NCI-H748 (cell line): Measurements from ENCODE around the gene CREBBP.
A peak's percentile ranks its signal among the peaks of the same experiment; 100 is the strongest.

Experiments used
- DNase-seq: peaks from one replicate; lab custom pipeline; 2025; ENCODE audit not compliant: unreplicated experiment; lab: John Stamatoyannopoulos, UW

The CREBBP gene

DNA sequence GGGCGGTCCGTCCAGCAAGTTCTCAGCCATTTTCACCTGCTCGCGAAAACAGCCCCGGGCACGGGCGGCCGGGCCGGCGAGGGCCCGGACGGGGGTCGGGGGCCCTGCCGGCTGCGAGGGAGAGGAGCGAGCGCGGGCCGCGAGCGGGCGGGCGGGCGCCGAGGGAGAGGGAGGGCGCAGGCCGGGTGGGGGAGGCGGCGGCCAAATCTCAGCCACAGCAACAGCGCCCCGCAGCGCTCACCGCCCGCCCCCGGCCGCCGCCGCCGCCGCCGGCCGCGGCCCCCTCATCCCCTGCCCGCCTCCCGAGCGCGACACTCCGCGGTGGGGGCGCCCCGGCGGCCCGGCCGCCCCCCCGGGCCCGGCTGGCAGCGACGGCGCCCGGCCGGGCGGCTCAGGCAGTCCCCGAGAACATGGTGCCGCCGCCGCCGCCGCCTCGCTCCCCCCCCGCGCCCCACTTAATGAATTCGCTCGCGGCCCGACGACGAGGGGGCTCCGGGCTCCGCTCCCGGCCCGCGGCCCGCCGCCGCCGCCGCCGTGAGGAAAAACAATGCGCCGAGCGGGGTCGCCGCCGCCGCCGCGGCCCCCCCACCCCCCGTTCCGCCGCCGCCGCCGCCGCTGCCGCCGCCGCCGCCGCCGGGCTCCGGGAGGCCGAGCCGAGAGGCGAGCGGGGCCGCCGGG is 487 bp downstream of the CREBBP start:
- peak; percentile 47 for DNase-seq

DNA sequence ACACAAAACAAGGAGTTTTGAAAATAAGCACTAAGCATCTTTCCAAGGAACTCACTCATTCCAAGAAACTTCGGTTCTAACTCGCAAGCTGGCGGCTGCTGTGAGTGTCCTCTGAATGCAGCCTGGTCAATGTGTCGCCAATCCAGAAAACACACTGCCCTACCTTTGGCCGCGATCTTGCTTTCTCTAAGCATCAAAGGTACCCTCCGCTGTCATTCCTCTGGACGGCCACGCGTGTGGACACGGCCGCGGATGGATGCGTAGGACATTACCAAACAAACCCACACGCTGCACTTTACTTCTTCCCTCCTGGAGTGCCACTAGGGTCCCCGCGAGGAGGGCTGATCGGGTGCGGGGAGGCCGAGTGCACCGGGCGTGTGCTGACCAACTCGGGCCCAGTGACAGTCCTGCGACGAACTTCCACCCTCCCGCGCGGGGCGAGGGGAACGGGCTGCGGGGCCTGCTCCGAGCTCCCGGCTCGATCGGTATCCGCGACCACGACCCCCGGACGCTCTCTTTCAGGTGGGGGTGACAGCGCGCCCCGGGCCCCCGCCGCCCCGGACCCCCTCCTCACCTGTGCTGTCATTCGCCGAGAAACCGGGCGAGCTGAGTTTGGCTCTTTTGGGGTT is 1.1 kb downstream of the CREBBP start:
- DNase-seq = peak; percentile 9

DNA sequence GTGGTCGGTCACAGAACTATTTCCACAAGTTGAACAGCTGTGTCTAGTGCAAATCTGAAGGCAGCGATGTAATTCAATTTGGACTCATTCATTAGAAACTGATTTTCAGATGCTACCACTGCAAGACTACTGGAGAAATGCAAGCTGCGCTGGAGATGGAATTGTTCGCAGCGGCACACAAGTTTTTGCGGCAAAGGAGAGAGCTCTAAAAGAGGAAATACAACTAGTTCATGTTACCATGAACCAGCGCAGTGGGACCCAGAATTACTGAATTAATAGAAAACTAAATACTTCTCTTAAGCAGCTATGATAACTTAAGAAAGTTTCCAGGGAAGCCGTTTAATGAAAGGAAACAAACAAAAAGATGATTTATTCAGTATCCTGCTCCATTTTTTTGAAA is 1.9 kb downstream of the CREBBP start:
- no peak for DNase-seq

DNA sequence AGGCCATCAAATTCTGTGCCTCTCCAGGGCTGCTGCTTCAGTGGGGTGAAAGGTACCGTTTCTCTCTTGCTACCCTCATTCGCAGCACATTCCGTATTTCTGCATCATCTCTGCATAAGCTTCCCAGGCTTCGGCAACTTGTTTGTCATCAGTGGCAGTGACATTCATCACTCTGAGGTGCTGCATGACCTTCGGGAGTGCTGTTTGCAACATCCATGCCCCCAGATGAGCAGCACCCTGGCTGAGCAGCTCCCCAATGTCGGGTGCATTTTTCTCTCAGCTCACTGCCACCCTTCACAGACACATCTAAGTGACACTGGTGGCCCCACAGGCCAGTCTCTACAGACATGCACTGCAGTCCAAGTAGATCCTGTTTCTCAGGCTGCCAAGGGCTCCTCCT is 3.8 kb downstream of the CREBBP start:
- DNase-seq = no peak

DNA sequence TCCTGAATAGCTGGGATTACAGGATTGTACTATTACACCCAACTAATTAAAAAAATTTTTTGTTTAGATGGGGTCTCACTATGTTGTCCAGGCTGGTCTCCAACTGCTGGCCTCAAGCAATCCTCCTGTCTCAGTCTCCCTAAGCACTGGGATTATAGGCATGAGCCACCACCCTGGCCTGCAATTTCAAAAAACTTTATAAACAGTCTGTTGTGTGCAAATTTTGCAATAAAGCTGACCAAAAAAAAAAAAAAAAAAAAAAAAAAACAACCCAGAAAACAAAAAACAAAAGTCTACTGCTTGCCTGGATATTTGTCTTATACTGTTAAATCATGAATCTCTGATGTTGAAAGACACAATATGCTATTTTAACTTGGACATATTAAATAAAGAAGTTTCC is 4.4 kb downstream of the CREBBP start:
- DNase-seq = no peak

DNA sequence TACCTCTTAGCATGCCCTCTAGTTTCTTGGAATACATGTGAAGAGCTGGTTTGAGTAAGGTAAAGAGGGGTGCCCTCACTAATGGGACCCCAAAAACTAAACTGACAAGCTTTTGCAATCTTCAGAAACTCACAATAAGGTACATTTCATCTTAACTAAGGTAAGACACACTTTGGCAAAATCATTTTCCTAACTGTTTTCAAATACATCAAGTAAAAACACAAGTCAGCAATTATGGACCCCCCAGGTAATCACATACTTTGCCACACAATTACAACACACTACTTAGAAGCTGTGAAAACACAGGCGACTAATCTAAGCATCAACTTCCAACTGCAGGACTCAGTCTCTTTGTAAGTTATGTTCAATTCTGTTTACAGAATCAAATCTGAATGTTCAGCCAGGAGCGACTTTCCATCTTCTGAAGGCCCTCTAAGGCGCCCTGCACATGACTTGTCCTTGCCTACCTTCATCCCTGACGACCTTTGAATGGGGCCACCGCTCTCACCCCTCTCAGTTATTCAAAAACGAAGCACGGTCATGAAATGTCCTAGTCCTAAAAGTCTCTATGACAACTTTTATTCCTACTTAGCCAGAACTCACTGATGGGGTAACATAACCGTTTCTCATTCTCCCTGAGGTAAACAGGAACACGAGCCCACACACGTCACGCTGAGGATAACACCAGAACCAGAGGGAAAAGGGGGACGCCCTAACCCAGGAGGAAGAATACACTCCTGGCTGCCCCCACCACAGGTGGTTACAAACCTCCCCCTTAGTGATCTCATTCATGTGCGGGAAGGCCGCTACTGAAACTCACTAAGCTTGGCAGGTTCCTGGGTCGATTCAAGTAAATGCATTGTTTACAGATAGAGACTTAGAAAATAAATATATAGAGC is 5.5 kb downstream of the CREBBP start:
- no peak for DNase-seq

DNA sequence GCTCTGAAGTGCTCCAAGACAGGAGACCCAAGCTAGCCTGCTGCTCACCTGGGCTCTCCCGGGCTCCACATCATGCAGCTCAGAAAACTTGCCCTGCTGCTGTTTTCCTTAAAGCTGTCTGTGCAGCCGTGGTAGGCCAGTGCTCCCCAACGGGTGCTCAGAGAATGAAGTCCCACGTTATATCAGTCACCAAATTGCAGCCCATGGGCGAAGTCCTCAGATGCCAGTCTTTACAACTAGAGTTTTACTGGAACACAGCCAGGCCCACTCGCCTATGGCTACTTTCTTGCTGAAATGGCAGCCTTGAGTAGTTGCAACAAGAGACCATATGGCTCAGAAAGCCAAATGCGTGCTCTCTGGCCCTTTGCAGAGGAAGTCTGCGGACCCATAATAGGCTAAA is 6.3 kb downstream of the CREBBP start:
- no peak for DNase-seq

DNA sequence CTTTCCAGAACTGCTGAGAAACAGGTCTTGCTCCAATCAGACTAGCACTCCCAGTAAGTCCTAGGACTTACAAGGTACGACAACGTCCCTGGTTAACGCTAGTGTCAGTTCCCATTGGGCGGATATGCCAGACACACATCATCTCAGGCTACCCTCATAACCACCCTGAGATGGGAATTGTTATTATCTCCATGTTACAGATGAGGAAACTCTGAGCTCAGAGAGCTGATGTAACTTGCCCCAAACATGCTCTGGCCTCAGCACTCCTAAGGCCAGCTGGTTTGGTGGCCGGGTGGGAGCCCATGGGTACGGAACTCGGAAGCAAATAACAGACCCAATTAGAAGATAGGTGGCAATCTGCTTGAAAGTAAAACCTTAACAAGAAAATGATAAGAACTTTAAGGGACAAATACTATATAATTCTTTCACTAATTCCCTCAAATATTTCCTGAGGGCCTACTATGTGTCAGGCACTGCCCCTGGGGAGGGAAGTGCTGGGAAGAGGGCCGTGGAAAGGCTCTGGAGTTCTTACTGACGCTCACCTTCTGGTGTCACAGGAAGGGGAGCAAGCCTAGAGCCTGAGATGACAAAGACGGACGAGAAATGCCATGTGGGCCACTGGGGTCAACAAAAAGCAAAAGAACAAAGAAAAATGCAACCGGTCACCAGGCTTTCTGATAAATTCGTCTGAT is 6.9 kb downstream of the CREBBP start:
- DNase-seq = no peak

DNA sequence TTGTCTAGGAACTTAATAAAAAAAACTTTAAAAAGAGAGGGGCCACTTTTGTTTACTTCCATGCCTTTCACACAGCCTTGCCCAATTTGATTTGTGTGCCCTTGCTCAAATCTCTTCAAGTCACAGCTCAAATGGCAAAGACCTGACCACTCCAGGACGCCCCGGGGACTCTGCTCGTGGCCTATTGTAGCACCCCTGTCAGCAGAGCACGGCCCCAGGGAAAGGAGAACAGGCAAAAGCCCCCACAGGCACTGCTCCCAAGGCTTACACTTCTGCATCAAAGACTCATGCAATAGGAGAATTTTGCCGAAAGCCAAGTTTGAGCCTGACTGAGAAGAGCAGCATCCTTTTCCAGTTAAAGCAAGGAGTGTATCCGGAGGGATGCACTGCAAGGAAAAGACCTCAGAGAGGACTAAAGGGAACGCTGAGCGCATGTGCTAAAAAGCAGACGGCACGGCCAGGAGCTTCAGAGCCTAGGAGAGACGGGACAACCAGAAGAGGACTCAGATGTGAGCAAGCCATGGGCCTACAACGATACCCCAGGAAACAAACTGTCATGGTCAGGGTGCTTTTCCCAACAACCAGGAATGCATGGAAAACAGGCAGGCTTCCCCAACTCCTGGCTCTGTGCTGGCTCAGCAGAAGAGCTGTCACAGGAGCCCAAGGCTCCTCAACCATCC is 8.2 kb downstream of the CREBBP start:
- DNase-seq = no peak

DNA sequence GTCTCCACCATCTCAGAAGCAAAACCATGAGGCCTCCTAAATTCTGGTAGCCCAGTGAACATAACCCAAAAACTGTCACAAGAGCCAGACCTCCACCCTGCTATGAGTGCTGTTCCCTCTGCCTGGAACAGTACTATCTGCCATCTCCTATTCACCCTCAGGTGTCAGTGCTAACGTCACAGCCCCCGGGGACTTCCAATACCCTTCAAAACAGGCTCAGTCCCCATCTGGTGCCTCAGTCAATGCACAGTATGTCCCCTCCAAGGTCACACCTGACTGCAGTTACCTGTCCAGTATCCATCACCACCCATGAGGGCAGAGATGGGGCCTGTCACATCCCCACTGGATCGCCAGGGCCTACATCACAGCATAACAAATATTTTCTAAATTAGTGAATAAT is 11.5 kb downstream of the CREBBP start:
- no peak for DNase-seq

DNA sequence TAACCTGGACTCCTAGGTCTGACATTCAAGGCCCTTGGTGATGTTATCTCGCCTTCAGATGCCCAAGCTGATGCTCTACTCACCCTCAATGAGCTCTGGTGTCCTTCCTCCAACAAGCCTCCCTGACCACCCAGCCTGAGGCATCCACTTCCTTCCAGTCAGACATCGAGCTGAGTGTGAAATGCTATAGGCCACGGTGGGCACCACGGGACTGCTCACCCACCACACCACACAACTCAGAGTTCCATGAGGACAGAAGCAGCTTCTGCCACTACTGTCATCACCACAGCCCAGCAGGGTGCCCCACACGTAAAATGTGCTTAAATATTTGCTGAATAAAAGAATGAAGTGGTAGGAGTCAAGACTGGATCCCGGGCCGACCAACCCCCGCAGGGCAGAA is 12.0 kb downstream of the CREBBP start:
- DNase-seq = no peak

DNA sequence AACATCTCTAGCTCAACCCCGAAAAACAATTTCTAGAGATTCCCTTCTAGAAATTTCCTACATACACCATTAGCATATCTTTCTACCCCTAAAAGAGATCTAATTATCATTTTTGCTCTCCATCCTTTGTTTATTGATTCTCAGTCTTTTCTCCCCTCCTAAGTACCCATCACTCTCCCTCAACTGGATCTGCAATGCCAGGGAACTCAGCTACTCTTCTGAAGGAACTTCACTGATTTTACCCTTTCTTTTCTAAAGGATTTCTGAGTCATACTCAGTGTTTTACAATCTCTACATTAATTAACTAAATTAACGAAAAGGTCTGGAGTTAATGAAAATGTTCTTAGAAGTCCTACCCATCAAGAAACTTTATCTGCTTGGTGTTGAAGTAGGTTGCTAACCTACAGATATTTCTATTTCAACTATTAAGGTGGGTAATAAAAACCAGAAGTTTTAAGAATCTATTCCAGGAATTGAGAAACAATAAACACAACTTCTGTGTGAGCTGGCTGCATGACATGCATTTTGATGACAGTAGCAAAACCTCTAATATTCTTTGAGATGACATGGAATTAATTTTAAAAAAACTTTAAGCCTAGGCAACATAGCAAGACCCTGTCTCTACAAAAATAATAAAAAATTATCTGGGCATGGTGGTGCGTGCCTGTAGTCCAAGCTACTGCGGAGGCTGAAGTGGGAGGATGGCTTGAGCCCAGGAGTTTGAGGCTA is 13.6 kb downstream of the CREBBP start:
- DNase-seq = no peak

DNA sequence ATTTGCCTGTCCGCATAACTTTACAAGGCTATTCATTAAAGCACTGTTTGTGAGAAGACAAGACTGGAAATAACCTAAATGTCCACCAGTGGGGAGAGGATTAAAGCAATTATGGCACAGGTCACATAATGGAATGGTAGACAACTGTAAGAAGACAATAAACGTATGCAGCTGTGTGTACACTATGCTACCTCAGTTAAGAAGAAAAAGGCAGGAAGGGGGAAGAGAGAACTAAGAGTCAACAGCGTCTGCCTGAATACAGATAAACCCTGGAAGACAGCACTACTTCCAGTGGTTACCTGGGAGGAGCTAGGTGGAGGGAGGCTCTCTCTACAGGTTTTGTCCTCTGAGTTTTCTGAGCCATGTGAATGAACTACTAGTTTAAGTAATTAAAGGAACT is 15.3 kb downstream of the CREBBP start:
- DNase-seq = no peak

DNA sequence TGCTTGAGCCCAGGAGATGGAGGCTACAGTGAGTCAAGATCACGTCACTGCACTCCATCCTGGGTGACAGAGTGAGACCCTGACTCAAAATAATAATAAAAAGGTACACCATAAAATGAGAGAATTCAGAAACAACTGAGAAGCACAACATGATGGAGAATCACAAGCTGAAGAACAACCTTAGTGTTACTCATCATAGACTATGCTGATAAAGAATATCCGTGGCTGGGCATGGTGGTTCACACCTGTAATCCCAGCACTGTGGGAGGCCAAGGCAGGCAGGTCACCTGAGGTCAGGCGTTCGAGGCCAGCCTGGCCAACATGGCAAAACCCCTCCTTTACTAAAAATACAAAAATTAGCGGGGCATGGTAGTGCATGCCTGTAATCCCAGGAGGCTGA is 16.0 kb downstream of the CREBBP start:
- no peak for DNase-seq

DNA sequence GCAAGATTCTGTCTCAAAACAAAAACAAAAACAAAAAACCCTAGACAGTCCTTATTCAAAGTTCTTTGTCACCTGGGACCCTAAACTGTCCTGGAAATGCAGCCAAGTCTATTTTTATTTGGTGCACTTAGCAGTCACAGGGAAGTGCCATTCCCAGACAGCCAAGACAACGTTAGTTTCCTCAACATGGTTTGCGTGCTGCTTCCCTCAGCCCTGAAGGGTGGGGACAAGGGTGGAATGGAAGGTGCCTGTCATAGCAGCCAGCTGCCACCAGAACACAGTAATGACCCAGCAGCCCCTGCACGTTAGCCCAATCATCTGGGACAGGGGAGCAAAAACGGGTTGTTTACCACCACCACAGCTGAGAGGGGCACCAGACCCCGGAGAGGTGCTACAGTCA is 16.9 kb downstream of the CREBBP start:
- no peak for DNase-seq

DNA sequence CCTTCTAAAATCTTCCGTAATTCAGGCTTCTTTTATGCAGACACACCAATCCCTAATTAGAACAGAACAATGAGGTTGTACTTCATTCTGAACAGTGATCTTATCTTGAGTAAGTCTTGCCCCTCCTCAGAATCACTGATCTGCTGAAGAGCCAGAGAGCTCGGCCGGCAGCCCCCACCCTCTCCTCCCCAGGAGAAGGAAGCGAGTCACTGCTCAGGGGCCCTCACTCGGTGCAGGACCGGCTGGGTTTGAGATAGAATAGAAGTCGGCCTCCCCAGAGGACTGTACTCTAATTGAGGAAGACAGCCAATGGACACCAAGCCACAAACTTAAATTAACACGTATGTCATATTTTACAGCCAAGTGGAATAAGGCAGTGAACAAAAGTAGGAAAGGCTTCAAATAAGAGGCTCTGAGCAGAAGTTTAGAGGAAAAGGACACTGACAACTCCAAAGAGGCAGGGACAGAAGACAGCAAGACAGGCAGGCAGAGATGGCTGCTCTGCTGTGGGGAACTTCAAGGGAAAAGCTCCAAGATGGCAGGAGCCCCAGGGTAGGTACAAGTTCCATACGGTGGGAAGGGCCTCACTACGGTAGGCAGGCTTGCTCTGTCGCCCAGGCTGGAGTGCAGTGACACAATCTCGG is 18.6 kb downstream of the CREBBP start:
- no peak for DNase-seq

DNA sequence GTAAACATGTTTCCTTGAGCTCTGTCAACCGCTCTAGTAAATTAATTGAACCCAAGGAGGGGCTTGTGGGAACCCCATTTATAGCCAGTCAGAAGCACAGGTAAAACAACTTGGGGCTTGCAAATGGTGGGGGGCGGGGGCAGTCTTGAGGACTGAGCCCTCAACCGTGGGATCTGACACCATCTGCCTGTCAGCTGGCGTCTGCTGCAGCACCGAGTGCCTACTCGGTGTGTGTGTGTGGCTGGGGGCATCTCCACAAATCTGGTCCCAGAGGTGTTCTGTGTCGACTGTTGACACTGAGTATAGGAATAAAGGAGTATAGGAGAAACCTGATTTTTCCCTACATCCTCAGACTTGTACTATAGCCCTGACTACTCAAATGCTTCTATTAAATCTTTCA is 20.6 kb downstream of the CREBBP start:
- DNase-seq = no peak

DNA sequence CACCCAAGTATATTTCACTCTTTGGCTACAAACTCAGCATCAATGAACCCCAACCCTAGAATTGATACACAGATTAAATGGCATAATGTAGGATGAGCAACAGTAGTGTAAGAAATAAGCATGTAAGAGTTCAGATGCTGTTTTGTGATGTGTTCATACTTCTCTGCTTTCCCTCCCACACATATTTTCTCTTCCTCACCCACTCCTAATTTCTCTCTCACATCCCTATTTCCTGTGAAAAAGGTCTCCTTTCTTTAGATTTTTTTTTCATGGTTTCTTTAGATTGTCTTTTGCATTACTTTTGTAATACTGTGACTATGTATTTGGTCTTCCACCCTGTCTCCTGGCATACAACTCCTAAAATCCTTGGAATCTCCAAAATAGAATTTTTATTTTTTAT is 21.7 kb downstream of the CREBBP start:
- DNase-seq = no peak

DNA sequence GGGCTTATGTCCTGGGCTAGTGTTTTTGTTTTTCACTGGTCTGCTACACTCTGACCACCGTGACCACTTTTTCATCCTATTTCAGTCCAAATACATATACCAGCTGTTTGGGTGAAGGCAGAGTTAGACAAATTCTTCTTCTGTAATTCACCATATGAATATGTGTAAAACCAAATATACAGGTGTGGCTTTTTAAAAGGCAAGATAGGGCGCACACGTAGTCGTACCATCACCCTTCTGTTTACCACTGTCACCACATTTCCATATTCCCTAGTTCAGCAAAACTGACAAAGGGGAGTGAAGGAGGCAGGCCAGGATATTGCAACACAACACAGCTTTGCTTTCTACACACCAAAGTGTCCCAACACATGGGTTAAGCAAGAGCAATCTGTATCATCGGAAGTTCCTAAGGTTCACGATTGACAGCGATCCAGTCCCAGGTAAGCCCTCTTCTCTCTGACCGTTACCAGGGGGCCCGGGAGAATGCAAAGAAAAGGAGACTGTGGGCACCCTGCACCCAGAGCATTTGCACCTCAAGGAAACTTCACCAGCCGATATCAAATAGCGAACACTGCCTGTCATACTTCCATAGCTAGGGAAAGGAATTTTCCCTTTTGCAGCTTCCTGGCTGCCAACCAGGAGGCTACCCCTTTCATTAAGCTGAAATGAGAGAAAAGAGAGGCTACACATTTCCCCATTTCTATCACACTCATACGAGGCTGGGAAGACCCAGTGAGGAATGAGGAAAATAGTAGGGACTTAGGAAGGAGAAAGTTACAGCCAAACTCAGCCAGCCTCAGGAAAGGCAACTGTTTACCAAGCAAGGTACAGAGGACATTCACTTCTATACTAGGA is 23.1 kb downstream of the CREBBP start:
- no peak for DNase-seq
